SK-N-SH treated with all-trans-retinoic acid at 6 μM for 48 hours (cell line): Measurements from ENCODE around the gene RGS6.

Experiments used
- ARNTL ChIP-seq: fragments of 450-650 bp; formaldehyde crosslinking; IDR thresholded peaks from 2 replicates; pipeline ENCODE4 v1.5.0; 2020; ENCODE audit warnings: low read depth, mild to moderate bottlenecking, moderate library complexity, borderline replicate concordance
- BACH2 ChIP-seq: fragments of 250-450 bp; sonication (Bioruptor Pico); IDR thresholded peaks from 2 replicates; pipeline ENCODE4 v1.9.0; 2021; ENCODE audit warnings: mild to moderate bottlenecking, borderline replicate concordance
- CREB5 ChIP-seq: fragments of 250-450 bp; sonication (Bioruptor Pico); IDR thresholded peaks from 2 replicates; pipeline ENCODE4 v1.5.1; 2020; ENCODE audit warnings: low read depth, mild to moderate bottlenecking, moderate library complexity
- ESRRG ChIP-seq: fragments of 250-450 bp; sonication (Bioruptor Pico); IDR thresholded peaks from 2 replicates; pipeline ENCODE4 v1.6.1; 2021; ENCODE audit warnings: mild to moderate bottlenecking
- POU6F1 ChIP-seq: fragments of 250-450 bp; sonication (Bioruptor Pico); IDR thresholded peaks from 2 replicates; pipeline ENCODE4 v1.8.0; 2021; ENCODE audit warnings: low read depth, mild to moderate bottlenecking, moderate library complexity, borderline replicate concordance
- RARB ChIP-seq: fragments of 250-450 bp; sonication (Bioruptor Pico); IDR thresholded peaks from 2 replicates; pipeline ENCODE4 v1.8.0; 2021; ENCODE audit warnings: mild to moderate bottlenecking, moderate library complexity
- ZC3H10 ChIP-seq: fragments of 250-450 bp; sonication (Bioruptor Pico); IDR thresholded peaks from 2 replicates; pipeline ENCODE4 v1.5.1; 2021; ENCODE audit warnings: mild to moderate bottlenecking, moderate library complexity
- ZFP3 ChIP-seq: fragments of 250-450 bp; sonication (Bioruptor Pico); IDR thresholded peaks from 2 replicates; pipeline ENCODE4 v1.5.0; 2020; ENCODE audit warnings: mild to moderate bottlenecking, moderate library complexity
- ZFP30 ChIP-seq: fragments of 450-650 bp; formaldehyde crosslinking; IDR thresholded peaks from 2 replicates; pipeline ENCODE4 v1.5.0; 2022; ENCODE audit warnings: mild to moderate bottlenecking, moderate library complexity
- ZNF565 ChIP-seq: fragments of 450-650 bp; formaldehyde crosslinking; conservative IDR thresholded peaks from 2 replicates; pipeline ENCODE4 v1.5.0; 2020; ENCODE audit warnings: low read depth, mild to moderate bottlenecking, moderate library complexity
- TF ChIP-seq, protein P1 (sequence below): fragments of 250-450 bp; sonication (Bioruptor Pico); IDR thresholded peaks from 2 replicates; pipeline ENCODE4 v1.8.0; 2020; ENCODE audit warnings: mild to moderate bottlenecking, moderate library complexity, borderline replicate concordance

GRCh38 chr14:72483311-72483710 lies 551.1 kb downstream of the RGS6 start:
- TF ChIP-seq CREB5 (CRISPR knock-in tag) = no peak
- TF ChIP-seq ZFP3 = no peak
- no peak for TF ChIP-seq ZFP30
- TF ChIP-seq, protein P1, sequence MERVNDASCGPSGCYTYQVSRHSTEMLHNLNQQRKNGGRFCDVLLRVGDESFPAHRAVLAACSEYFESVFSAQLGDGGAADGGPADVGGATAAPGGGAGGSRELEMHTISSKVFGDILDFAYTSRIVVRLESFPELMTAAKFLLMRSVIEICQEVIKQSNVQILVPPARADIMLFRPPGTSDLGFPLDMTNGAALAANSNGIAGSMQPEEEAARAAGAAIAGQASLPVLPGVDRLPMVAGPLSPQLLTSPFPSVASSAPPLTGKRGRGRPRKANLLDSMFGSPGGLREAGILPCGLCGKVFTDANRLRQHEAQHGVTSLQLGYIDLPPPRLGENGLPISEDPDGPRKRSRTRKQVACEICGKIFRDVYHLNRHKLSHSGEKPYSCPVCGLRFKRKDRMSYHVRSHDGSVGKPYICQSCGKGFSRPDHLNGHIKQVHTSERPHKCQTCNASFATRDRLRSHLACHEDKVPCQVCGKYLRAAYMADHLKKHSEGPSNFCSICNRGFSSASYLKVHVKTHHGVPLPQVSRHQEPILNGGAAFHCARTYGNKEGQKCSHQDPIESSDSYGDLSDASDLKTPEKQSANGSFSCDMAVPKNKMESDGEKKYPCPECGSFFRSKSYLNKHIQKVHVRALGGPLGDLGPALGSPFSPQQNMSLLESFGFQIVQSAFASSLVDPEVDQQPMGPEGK (CRISPR knock-in tag) = no peak
- no peak for TF ChIP-seq POU6F1
- no peak for TF ChIP-seq ZC3H10 (CRISPR knock-in tag)
- TF ChIP-seq RARB (CRISPR knock-in tag) = no peak
- TF ChIP-seq ARNTL (CRISPR knock-in tag) = no peak
- TF ChIP-seq BACH2 (CRISPR knock-in tag) = no peak
- no peak for TF ChIP-seq ESRRG (CRISPR knock-in tag)
- TF ChIP-seq ZNF565 (CRISPR knock-in tag) = no peak
